Activated CD4-positive, alpha-beta T cell treated with anti-CD3 and anti-CD28 coated beads, Interleukin-2, Interleukin-4, amounts not matched to agents 100 ng/mL and 50 ng/mL, durations not matched to agents 16 hours and 8 hours (primary cell): ENCODE measurements around the gene SLC10A6.
A peak's percentile ranks its signal among the peaks of the same experiment; 100 is the strongest.
"Not testable (repeated sequence)": the region's sequence is repeated elsewhere in the genome, so short reads cannot be mapped to it uniquely, and the experiment has no call there.

Experiments used
- DNase-seq: peaks from one replicate; pipeline ENCODE4 v3.0.0-alpha.2; 2020; ENCODE audit warnings: low spot score

The SLC10A6 gene, protein sequence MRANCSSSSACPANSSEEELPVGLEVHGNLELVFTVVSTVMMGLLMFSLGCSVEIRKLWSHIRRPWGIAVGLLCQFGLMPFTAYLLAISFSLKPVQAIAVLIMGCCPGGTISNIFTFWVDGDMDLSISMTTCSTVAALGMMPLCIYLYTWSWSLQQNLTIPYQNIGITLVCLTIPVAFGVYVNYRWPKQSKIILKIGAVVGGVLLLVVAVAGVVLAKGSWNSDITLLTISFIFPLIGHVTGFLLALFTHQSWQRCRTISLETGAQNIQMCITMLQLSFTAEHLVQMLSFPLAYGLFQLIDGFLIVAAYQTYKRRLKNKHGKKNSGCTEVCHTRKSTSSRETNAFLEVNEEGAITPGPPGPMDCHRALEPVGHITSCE

GRCh38 chr4:86848732-86849619, at the start of gene SLC10A6:
Gene SLC10A6, minus strand, starts transcription at chr4:86849384. Its CDS starts 269 bp downstream, at chr4:86849115.
- no peak for DNase-seq

- no peak for DNase-seq
These were observed 49.4 kb upstream of the SLC10A6 start for GRCh38 chr4:86898562-86898961.

DNA sequence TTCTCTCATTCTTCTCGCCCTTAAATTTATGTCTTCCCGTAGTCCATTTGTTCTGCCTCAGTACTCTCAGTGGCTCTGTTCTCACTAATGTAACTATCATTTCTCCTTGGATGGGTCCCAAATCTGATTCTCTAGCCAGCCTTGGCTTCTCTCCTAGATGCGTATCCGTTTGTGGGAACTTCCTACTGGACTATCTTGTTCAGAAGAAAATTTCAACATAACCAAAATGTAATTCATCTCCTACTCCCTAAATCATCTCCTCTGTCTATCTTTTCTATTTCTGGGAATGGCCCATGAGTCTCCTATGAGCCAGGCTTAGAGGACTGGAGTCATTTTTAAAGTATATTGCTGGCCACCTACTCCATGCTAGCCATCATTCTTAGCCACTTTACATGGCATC, 47.4 kb upstream of the SLC10A6 start:
- no peak for DNase-seq

DNA sequence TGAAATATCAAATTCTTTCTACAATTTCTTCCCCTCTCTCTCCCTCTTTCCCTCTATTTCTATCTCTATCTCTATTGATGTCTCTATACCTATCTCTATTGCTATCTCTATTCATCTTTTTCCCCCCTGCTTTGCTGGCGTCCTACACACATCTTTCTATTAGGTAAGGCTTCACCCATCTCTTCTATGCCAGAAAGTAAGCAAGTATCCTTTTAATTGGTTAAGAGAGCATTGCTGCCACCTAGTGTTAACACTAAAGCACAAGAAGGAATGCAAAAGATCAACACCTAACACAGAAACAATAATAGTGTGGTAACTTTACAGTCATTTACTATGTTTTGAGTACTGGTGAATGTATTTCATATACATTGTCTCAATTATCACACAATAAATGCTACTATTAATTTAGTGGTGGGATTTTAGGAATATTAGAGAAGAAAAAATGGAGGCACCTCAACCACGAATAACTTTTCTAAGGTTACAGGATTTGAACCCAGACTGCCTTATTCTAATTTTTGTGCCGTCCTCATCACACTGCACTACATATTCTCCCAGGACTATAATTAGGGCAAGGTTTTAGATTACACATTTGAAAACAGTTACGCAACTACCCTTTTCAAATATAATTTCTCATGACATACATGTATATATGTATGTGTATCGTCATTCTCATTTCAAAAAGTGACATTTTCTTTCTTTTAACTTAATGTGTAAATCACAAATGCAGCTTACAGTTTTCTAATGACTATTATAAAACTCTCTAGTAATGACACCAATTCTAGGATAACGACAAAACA, 46.7 kb upstream of the SLC10A6 start:
- DNase-seq = peak; percentile 74

- no peak for DNase-seq
These were observed 45.3 kb upstream of the SLC10A6 start for GRCh38 chr4:86894455-86894854.

DNA sequence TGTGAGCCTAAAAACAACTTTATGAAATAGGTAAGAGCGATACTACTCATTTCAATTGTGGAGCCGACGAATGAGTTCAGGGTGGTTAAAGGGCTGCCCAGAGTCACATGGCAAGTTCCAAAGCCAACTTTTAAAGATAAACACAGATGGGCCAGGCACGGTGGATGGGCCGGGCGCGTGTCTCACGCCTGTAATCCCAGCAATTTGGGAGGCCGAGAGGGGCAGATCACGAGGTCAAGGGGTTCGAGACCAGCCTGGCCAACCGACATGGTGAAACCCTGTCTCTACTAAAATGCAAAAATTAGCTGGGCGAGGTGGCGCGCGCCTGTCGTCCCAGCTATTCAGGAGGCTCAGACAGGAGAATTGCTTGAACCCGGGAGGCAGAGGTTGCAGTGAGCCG, 44.0 kb upstream of the SLC10A6 start:
- no peak for DNase-seq

GRCh38 chr4:86892636-86892960, 43.4 kb upstream of the SLC10A6 start:
- no peak for DNase-seq

- DNase-seq = peak; percentile 31
These were observed 42.8 kb upstream of the SLC10A6 start, which contains the start of gene C4orf36 for GRCh38 chr4:86891762-86892635. Gene C4orf36, minus strand, starts transcription at chr4:86892422. Its CDS starts 902 bp downstream, at chr4:86891520.

- DNase-seq = no peak
These were observed 41.6 kb upstream of the SLC10A6 start for GRCh38 chr4:86890790-86891189.

GRCh38 chr4:86879641-86880040, 30.5 kb upstream of the SLC10A6 start:
- no peak for DNase-seq

- no peak for DNase-seq
These were observed 29.5 kb upstream of the SLC10A6 start for GRCh38 chr4:86878640-86879039.

GRCh38 chr4:86876894-86877685, 27.9 kb upstream of the SLC10A6 start:
- no peak for DNase-seq

- not testable (repeated sequence) for DNase-seq
These were observed 26.3 kb upstream of the SLC10A6 start for GRCh38 chr4:86875436-86875835.

DNA sequence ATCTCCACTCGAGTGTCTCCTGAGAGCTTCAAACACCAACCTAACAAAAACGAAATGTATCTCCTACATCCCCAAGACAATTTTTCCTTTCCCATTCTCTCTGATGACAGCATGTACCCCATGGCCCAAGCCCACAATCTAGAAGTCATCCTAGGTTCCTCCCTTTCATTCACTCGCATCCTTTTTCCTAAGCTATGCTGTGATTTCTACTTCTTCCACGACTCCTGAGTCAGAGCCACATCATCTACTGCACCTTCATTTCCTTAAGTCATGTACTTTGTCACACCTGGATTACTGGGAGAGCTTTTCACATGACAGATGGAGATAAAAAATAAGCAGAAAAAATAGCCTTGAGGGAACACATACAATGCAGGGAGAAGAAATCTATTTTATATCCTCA, 23.0 kb upstream of the SLC10A6 start:
- no peak for DNase-seq

- no peak for DNase-seq
These were observed 21.4 kb upstream of the SLC10A6 start for GRCh38 chr4:86870442-86871069.

DNA sequence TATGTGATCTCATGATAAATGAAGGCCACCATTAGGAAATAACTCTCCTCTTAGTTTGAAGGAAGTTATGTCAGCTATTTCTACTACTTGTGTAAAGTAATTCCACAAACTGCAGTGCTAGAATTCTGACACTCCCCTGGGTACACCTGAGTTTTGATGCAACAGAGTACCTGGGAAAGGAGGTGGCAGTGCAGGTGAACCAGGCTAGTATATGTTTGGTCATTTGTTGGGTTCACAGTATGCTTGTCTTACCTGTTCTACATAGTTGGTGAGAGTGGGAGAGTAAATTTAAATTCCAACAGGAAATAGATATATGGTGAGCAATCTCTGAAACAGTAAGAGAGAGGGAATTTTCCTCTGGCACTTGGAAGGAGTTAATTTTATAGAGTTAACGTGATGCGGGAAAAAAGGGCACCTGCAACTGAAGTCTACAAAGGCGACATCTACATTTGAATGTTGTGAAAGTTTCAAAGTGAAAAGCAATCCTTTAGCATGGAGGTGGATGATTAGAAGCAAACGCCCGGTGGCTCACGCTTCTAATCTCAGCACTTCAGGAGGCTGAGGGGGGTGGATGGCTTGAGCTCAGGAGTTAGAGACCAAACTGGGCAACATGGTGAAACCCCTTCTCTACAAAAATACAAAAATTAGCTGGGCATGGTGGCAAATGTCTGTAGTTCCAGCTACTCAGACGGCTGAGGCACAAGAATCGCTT, 8.3 kb upstream of the SLC10A6 start:
- no peak for DNase-seq

DNA sequence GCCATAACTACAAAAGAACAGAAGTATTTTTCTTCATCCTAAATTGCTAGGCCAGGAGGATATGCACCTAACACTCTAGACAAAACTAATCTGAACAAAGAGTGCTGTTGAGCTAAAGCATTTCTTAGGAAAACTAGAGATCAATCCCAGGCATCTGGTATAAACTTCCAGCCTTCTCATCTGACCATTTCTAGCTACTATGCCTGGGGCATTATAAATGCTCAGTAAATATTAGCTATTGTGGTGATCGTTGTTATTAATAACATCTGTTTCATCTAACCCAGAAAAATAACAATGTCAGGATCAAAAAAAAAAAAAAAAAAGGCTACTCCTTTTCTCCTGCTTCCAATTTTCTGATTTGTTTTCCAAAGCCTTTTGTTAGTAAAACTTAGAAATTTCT, 7.7 kb upstream of the SLC10A6 start:
- no peak for DNase-seq

DNA sequence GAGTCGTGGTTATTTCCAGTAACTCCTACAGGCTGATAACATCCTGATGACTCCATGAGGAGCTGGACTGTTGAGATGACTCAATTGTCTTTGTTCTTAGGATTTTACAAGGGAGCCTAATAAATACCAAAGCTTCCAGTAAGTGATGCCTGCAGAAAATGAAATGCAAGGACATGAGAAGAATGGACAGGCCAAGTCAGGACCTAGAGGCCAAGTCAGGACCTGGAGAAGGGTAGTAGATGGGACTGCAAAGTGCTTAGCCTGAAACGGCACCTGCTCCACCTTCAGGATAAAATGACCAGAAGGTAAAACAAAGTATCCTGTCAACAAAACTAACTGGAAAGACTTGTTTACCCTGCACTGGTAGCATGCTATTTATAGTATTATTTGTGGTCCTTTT, 6.4 kb upstream of the SLC10A6 start:
- no peak for DNase-seq

GRCh38 chr4:86853209-86853608, 4.0 kb upstream of the SLC10A6 start:
- no peak for DNase-seq
